Measurements from ENCODE around the gene TMEM255A.

The TMEM255A gene

DNA sequence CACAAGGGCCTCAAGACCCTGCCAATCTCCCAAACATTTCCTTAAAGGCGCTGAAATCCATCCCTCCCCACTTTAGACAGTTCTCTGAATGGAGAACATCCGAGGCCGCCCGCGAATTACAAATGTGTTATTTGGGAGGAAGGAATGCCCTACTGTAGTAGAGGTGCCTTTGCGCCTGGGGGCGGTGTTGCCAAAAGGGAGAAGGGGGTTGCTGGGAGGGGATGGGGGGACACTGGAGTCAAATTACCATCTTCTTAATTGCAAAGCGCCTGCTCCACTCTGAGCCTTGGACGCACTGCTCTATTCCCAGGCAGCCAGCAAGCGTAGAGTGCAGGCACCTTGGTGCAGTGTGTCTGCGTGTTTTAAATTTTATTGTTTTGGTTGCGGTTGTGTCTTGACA is 2.7 kb downstream of the TMEM255A start:
- no peak for DNase-seq (ENCODE audit: low read depth)

- no peak for DNase-seq (ENCODE audit: low read depth)
Observed at GRCh38 chrX:120306630-120307029, 4.6 kb downstream of the TMEM255A start.

- DNase-seq (ENCODE audit: low read depth), result no peak
Observed at GRCh38 chrX:120305531-120306141, 5.6 kb downstream of the TMEM255A start.

DNA sequence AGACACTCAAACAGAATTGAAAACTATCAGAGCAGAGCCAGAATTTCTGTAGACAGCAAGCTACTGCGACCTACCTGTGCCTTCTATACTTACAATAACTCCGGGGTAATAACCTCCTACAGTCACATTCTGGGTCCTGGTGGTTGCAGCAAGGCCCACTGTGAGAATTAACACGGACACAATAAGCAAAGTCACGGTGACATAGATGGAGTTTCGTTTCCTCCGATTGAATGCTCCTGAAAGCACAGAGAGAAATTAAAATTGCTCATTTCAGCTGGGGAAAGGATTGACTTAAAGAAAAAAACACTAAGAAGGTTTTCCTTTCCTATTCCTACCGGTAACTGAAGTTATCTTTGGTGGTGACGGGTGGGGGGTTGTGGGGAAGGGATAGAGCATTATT is 7.0 kb downstream of the TMEM255A start:
- no peak for DNase-seq (ENCODE audit: low read depth)

DNA sequence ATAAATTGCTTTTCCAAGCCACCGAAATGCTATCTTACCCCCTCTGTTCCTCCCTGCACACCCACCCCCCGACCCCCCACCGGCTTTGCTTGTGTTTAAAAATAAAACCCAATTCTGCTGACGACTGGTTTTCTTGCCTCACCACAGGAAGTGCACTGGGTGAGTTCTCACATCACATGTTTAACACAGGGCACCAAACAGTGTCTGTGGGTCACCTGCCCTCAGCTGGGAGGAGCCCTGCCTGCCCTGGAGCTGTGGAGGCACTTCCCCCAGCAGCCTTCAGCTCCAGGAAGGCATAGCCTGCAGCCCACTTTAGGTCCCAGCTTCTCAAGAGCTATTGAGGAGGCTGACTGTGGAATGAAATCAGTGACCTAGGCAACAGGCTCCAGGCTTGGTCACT is 8.8 kb downstream of the TMEM255A start:
- DNase-seq (ENCODE audit: low read depth), result no peak

GRCh38 chrX:120301960-120302359 is 9.3 kb downstream of the TMEM255A start:
- DNase-seq (ENCODE audit: low read depth), result no peak

DNA sequence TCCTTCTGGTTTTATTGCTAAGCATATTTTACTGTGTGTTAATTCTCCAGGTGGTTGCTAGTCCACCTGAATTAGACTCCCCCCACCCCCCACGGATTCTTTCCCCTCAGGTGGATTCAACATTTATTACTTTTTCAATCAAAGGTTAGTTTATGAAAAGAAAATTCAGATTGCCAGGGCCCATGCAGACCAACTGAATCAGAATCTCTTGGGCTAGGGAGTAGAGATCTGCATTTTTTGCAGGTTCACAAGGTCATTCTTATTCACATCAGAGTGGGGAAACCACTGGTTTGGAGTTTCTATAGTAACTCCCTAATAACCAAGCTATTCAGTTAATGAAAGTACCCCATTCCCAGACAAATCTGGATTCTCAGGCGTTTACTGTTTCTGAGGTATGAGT is 9.8 kb downstream of the TMEM255A start:
- DNase-seq (ENCODE audit: low read depth), result no peak

GRCh38 chrX:120299928-120300327 is 11.3 kb downstream of the TMEM255A start:
- DNase-seq (ENCODE audit: low read depth), result no peak

DNA sequence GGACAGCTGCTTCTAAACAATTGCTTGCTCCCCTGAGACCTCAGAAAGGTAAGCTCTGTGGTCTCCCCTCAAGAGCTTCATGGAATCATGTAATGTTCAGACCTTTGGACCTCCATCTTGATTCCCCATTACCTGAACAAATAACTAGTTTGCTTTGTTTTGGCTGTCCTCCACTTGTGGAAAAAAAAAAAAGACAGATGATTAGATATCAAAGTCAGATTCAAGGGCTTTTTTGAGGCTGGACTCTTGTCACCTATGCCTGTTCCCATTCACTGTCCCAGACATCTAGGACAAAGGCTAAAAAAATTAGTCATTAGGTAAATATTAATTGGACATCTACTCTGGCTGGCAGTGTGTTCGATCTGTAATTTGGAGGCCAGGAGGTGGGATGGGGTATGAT is 13.3 kb downstream of the TMEM255A start:
- no peak for DNase-seq (ENCODE audit: low read depth)

GRCh38 chrX:120294651-120295050 is 16.6 kb downstream of the TMEM255A start:
- DNase-seq (ENCODE audit: low read depth), result no peak

DNA sequence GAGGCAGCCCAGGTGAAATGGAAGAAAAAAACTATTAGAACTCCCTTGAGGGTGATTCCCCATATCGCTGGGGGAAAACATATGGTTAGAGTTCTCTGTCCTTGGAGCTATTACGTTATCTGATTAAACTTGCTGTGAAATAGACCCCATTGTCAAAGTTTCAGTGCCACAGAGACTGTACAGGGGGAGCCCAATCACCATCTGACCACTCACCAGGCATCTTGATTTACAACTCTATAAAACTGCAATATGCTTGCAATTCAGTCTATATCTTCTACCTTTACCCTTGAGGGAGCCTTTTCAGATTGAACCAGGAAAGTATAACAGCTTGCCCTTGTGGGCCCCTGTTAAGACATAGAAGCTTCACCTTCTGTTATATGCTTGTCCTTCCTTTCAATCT is 18.2 kb downstream of the TMEM255A start:
- DNase-seq (ENCODE audit: low read depth), result no peak

DNA sequence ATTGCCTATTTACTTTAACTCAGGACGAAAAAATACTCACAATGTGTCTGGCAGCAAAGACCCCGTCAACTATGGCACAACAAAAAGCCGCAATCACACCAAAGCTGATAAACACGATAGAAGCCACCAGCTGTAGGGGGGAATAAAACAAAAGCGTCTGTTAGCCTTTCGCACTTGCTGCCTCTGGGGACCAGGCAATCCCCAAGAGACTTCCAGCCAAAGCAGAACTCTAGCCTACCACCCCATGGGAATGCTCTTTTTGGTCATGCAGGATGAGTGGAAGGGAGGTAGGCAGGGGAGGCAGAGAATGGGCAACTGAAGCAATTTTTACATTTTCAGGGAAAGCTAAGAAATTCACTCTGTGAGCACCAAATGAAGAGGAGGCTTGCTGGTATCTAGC is 20.1 kb downstream of the TMEM255A start:
- no peak for DNase-seq (ENCODE audit: low read depth)

DNA sequence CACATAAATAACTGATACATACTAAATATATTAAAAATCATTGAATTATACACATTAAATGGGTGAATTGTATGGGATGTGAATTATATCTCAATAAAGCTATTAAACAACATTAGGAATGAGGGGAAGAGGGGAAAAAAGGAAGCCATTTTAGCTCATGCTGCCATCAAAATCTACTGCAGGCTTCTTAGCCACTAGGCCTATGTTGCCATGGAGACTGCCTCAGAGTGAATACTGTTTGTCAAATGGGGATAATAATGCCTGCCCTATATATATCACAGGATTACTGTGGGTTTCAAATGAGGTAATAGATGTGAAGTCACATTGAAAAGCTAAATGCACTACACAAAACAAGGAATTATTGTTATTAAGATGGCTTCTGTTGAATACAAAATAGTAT is 21.2 kb downstream of the TMEM255A start:
- DNase-seq (ENCODE audit: low read depth), result no peak

DNA sequence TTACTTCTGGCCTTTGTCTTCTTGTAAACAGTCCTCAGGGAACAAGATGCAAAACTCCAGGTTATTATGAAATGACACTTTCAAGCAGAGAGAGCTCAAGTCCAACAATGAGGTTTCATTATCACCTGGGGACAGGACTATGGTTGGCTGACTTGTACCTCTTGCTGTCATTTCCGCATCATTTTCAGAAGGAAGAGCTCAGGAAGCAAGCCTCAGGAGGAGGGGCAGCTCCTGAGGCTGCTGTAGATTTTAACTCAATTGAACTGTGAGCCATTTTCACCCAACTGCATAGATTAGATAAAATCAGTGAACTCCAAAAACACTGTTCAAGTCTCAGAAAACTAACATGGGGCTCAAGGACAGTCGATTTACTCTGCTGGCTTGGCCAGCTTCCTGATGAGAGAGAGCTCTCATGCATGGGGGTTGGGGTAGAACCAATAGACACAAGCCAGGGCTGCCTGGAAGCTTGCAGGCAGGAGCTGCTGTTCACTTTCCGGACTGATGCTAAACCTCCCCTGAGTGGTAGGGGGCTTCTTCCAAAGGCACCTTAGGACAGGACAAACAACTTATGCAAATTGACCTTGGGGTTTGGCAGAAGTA is 23.6 kb downstream of the TMEM255A start:
- no peak for DNase-seq (ENCODE audit: low read depth)

- no peak for DNase-seq (ENCODE audit: low read depth)
Observed at GRCh38 chrX:120286733-120287512, 24.3 kb downstream of the TMEM255A start.

DNA sequence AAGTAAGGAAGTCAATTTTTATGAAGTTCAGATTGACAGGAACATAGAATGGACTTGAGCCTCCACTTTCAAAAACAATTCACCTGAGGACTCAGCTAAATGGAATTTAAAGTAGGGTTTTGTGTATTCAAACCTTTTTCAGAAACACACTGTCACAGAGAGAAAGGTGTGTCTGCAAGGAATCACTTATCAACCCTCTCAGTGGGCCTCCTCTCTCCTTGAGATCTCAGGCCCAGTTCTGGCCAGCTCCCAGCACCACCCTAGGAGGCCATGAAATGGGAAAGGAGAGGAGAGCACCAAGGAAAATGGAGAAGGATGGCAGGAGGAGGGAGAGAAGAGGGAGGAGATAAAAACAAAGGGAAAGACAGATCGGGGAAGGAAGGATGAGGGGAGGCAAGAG is 28.6 kb downstream of the TMEM255A start:
- no peak for DNase-seq (ENCODE audit: low read depth)

GRCh38 chrX:120281761-120282160 is 29.5 kb downstream of the TMEM255A start:
- no peak for DNase-seq (ENCODE audit: low read depth)

DNA sequence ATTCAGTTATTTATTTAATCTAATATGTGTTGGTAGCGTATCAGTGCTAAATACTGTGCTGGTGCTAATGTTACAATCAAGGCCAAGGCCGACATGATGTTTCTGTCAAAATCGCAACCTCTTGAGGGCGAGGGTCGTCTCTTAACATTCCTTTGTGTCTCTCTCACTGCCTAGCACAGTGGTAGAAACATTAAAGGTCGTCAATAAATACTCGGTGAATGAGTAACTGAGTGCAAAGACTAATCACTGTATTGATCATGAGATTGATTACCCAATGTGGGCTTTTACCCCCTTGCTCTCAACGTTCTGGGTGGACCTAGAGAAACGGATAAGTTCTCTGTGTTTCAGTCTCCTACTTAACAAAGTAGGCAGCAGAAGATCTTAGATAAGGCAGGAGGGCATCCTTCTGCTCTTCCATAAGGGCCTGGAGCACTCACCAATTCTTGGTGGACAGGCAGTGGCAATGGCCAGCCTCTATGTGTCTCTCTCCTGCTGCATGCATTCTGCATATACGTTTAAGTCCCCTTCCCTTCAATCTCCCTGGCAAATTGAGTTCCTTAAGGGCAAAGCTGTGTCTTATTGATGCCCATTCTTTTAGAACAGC is 30.1 kb downstream of the TMEM255A start:
- DNase-seq (ENCODE audit: low read depth), result no peak

DNA sequence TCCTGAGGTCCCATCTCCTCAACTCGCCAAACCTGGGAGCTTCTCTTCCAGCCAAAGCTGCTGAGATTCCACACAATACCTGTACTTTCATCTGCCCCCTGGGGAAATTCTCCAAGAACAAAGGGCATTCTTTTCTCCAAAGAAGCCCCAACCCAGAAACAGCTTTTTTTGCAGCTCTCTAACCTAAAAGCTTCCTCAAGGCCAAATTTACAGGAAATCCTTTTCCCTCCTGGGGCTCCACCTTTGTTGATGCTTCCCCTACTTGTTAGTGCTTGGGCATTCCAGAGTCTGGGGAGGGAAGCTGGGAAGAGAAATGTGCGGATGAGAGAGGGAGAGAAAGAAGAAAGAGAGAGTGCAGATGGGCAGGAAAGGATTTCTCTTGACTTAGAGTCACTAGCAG is 36.3 kb downstream of the TMEM255A start:
- DNase-seq (ENCODE audit: low read depth), result no peak

GRCh38 chrX:120274145-120274544 is 37.1 kb downstream of the TMEM255A start:
- DNase-seq (ENCODE audit: low read depth), result no peak

DNA sequence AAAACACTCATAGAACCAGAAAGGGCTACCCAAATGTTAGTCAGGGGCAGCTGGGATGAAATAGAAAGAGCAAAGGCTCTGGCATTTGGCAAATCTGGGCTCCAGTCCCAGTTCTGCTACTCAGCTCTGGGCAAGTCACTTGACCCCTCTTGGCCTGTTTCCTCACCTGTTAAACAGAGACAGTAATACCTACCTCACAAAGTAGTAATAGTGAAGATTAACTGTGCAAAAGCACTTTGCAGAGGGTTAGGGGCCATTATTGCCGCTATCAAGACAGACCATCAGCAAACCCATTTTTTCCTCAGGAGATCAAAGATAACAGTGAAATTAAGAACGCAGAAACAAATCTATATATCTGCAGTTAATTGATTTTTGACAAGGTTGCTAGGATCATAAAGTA is 40.0 kb downstream of the TMEM255A start:
- no peak for DNase-seq (ENCODE audit: low read depth)

GRCh38 chrX:120270567-120270966 is 40.7 kb downstream of the TMEM255A start:
- DNase-seq (ENCODE audit: low read depth), result no peak

DNA sequence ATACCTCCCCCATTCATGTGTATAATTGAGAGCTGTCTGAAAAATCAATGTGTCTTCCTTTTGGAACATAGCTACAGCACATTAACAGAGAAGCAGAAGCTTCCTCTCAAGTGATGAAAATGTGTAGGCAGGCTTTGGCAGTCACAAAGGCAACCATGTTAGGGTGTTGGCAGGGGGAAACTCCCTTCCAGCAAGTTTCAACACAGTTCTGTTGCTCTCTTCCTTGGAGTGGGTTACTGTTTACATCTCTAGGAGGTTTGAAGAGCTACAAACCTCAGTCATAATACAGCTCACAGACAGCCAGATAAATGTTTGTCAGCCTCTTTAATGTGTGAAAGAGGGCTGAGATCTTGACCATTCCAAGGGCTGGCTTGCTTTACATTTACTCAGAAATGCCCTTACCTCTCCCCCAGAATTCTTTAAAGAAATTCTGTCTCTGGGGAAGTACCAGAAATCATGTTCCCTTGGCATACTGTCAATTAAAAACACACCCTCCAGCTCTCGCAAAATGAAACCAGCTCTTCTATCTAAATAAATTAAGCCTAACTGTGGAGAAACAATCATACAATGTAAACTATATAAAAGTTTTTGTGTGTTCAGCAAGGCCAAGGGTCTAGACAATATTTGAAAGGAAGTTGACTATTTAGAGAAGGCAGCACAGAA is 41.8 kb downstream of the TMEM255A start:
- no peak for DNase-seq (ENCODE audit: low read depth)

Data from stimulated activated CD8-positive, alpha-beta memory T cell treated with anti-CD3 and anti-CD28 coated beads, Interleukin-7, amount 100 ng/mL, for 24 hours (primary cell).